ENCODE data around the gene YJU2. TPM values are rescaled to one million over a fixed set of nuclear protein-coding genes. Genes with fewer than 3 reads are reported as not detected.
"Not testable (repeated sequence)": the region's sequence is repeated elsewhere in the genome, so short reads cannot be mapped to it uniquely, and the experiment has no call there.

The YJU2 gene
- total RNA-seq, 1 donor from 2014 or later, result 19.5 TPM

DNA sequence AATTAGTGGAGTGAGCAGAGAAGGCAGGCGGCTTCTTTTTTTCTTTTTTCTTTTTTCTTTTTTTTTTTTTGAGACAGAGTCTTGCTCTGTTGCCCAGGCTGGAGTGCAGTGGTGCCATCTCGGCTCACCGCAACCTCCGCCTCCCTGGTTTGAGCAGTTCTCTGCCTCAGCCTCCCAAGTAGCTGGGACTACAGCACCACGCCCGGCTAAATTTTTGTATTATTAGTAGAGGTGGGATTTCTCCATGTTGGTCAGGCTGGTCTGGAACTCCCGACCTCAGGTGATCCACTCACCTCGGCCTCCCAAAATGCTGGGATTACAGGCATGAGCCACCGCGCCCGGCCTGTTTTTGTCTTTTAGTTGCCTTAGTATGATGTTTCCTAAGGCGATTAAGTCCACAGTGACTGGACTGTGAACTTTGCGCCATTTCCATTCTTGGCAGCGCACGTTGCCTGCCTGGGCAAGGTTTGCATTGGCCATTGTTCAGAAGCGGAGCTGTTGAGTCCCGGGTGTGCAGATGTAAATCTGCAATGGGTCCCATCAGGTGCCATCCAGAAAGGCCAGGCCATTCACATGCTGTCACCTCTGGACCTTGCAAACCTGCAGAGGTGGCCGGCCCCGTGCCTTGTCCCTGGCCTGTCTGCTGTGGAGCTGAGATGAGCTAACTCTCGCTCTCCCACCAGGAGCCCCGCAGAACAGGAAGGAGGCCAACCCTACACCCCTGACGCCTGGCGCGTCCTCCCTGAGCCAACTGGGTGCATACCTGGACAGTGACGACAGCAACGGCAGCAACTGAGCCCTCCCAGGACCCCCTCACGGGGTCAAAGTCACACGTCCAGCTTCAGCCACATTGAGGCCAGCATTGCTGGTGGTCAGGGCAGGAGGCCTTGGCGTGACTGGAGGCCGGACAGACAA is 21.3 kb downstream of the YJU2 start:
- DNase-seq (ENCODE audit: low spot score), result no peak

GRCh38 chr19:4268816-4269430 is 22.0 kb downstream of the YJU2 start:
- DNase-seq (ENCODE audit: low spot score), result no peak

GRCh38 chr19:4272894-4273293 is 26.0 kb downstream of the YJU2 start:
- DNase-seq (ENCODE audit: low spot score), result no peak

DNA sequence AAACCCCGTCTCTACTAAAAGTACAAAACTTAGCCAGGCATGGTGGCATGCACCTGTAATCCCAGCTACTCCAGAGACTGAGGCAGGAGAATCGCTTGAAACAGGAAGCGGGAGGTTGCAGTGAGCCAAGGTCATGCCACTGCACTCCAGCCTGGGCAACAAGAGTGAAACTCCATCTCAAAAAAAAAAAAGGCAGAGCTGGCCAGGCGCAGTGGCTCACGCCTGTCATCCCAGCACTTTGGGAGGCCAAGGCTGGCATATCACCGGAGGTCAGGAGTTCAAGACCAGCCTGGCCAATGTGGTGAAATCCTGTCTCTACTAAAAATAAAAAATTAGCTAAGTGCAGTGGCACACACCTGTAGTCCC is 27.4 kb downstream of the YJU2 start:
- not testable (repeated sequence) for DNase-seq (ENCODE audit: low spot score)

DNA sequence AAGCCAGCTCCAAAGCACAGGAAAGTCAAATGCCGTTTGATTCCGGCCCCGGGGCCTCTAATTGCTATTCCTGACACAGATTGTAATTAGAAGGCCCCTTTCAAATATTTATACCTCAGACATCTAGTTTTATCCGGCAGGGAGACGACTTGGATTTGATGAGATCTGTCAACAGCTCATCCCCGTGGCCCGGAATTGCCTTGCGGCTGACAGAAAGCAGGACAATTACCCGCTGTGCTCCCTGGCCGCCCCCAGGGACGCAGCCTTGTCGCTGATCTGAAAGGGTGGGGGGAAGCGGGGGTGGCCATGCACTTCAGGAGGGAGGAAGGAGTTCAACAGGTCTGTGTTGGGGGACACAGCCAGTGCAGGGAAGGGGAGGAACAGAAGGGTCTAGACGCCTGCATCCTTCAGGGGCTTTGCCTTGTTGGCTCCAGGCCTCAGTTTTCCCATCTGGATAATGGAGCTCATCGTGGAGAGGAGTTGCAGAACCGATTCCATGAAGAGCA is 30.4 kb downstream of the YJU2 start:
- DNase-seq (ENCODE audit: low spot score), result no peak

DNA sequence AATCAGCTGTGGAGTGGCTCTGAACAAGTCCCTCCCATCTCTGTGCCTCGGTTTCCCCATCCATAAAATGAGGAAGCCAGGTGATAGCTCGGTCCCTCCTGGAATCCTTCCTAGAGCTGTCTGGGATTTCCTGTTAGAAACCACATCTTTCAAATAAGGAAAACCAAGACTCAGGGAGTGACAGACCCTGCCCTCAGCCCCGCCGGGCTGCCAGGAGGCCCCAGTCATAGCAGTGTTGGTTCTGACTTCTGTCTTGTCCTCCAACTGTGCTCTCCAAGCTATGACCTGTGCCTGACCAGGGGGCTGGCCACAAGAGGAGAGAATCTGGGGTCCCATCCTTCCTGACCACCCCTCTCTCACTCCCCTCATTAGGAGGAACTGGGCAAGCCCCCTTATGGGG is 31.1 kb downstream of the YJU2 start:
- DNase-seq (ENCODE audit: low spot score), result no peak

- no peak for DNase-seq (ENCODE audit: low spot score)
Measured at GRCh38 chr19:4278419-4279266, 31.8 kb downstream of the YJU2 start, which contains the start of gene SHD. Gene SHD (plus strand): TSS chr19:4279266. CDS start chr19:4280064, 798 bp downstream.

GRCh38 chr19:4279267-4279529 is 32.3 kb downstream of the YJU2 start:
- no peak for DNase-seq (ENCODE audit: low spot score)

GRCh38 chr19:4279530-4280422 is 32.9 kb downstream of the YJU2 start:
- no peak for DNase-seq (ENCODE audit: low spot score)

DNA sequence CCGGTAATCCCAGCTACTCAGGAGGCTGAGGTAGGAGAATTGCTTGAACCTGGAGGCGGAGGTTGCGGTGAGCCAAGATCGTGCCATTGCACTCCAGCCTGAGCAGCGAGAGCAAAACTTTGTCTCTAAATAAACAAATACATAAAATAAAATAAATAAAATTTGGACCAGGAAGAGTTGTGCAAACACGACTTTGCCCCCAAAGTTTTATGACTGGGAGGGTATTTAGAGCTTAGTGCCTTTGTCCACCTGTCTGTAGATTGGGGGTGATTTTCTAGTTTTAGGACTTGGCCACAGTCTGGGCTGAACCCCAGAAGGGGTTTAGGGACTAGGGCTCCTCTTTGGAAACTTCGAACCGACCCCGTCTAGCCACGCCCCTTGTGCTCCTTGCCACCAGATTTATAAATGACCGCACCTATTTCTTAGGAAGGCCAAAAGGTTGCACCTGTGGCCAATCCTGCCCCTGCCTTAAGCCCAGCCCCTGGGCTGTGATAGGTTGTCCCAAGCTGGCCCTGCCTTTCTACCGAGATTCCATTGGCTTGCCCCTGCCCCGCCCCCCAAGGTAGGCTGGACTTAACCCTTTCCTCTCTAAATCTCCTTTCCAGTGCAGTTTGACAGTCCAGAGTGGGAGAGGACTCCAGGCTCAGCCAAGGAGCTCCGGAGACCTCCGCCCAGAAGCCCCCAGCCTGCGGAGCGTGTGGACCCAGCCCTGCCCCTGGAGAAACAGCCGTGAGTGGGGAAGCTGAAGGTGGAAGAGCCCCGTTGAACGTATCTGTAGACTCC is 37.5 kb downstream of the YJU2 start:
- no peak for DNase-seq (ENCODE audit: low spot score)

- DNase-seq (ENCODE audit: low spot score), result no peak
Measured at GRCh38 chr19:4284974-4285373, 38.1 kb downstream of the YJU2 start.

- DNase-seq (ENCODE audit: low spot score), result not testable (repeated sequence)
Measured at GRCh38 chr19:4286141-4286540, 39.3 kb downstream of the YJU2 start.

DNA sequence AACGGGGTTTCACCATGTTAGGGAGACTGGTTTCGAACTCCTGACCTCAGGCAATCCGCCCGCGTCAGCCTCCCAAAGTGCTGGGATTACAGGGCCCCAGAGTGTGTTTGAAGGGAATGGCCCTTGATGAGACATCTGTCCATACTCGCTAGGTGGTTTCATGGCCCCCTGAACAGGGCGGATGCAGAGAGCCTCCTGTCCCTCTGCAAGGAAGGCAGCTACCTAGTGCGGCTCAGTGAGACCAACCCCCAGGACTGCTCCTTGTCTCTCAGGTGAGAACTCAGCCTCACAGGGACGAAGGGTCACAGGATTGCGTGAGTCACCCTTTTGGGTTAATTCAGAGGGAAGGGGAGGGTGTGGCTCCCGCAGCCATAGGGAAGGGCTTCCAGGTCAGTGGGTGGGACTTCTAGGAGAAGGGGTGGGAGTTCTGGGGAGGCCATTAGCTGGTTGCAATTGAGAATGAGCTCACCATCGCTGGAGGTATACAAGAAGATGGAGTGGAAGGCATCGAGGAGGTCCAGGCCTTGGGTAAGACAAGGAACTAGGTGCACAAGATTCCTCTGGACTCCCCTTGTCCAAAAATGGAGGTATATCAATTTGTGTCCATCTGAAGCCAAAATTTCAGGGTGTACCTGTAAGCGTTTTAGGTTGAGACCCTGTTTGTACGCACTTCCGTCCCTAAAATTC is 41.4 kb downstream of the YJU2 start:
- no peak for DNase-seq (ENCODE audit: low spot score)

- no peak for DNase-seq (ENCODE audit: low spot score)
Measured at GRCh38 chr19:4291184-4291732, 44.4 kb downstream of the YJU2 start.

- DNase-seq (ENCODE audit: low spot score), result no peak
Measured at GRCh38 chr19:4292515-4292914, 45.6 kb downstream of the YJU2 start.

GRCh38 chr19:4294389-4294788 is 47.5 kb downstream of the YJU2 start:
- DNase-seq (ENCODE audit: low spot score), result no peak

GRCh38 chr19:4295972-4296771 is 49.3 kb downstream of the YJU2 start:
- DNase-seq (ENCODE audit: low spot score), result no peak

GRCh38 chr19:4297901-4298809 is 51.3 kb downstream of the YJU2 start:
- DNase-seq (ENCODE audit: low spot score), result no peak
